GM21447 (cell line): ENCODE measurements around the gene KCNN1.
"Not testable (repeated sequence)": the region's sequence is repeated elsewhere in the genome, so short reads cannot be mapped to it uniquely, and the experiment has no call there.

ENCODE experiments used
- ATAC-seq: cut with Tn5 transposase; IDR thresholded peaks from one replicate; pipeline ENCODE4 v1.9.1; 2021; ENCODE audit not compliant: unreplicated experiment

The KCNN1 gene

DNA sequence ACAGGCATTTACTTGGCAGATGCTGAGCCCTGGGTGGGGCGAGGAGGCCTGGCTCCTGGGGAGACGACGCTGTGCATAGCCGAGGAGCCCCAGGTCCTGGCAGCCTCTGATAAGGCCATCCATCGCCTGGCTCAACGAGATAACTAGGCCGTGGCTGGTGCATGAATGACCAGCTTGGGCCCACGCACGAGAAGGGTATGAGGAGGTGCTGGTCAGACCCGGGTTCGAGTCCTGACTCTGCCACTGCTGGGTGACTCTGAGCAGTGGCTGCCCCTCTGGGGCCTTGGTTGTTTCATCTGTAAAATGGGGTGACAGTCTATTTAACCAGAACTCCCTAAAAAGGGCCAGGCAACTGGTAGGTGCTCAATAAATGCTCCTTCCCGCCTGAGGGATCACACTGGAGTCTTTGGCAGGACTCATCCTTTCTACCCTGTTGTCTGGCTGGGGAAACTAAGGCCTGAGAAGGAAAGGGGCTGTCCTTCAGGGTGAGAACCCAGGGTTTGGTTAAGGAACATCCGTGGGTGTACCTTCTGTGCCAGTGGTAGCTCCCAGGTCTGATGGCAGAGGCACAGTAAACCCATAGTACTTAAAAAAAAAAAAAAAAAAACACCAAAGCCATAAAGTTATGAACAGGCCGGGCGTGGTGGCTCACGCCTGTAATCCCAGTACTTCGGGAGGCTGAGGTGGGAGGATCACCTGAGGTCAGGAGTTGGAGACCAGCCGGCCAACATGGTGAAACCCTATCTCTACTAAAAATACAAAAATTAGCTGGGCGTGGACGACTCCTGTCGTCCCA, 33.0 kb downstream of the KCNN1 start:
- no peak for ATAC-seq

DNA sequence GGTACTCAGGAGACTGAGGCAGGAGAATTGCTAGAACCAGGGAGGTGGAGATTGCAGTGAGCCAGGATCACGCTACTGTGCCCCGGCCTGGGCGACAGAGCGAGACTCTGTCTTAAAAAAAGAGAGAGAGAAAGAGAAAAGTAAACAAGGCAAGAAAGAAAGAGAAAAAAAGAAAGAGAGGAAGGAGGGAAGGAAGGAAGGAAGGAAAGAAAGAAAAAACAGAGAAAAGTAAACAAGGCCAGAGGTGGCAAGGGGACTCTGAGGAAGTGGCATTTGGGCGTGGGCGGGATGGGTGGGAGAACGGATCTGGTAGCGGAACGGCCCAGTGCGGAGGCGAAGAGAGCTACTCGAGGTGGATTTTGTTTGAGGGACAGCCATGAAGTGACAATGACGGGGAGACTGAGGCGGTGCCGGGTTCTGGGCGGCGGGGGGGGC, 33.6 kb downstream of the KCNN1 start:
- no peak for ATAC-seq

DNA sequence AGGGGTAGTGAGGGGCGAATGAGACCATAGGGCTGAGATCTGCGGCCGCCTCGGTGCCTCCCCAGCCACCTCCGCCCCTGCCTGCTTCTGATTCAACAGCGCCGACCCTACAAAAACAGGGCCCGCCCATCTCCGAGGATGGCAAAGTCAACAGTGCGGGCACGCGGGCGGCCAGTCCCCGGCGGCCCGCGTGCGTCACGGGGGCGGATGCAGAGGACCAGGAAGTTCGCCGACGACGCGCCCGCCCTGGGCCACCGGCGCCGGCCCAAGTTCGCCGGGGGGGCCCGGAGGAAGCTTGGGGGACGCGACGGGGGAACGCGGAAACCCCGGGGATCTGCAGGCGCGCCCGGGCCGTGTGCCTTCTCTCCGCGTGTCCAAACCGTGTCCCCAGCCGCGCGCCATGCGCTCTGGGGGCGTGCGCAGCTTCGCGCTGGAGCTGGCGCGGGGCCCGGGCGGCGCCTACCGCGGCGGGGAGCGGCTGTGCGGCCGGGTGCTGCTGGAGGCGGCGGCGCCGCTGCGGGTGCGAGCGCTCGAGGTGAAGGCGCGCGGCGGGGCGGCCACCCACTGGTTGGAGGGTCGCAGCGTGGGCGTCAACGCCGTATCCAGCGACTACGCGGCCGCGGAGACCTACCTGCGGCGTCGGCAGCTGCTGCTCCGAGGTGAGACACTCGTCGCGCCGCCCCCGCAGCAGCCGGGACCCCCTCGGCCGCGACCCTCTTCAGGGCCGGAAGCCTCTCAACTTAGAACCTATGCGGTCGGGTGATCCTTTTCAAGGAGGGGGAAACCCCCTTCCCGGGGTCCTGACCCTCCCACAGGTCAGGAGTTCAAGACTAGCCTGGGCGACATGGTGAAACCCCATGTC, 34.2 kb downstream of the KCNN1 start:
- ATAC-seq: peak; percentile 59

DNA sequence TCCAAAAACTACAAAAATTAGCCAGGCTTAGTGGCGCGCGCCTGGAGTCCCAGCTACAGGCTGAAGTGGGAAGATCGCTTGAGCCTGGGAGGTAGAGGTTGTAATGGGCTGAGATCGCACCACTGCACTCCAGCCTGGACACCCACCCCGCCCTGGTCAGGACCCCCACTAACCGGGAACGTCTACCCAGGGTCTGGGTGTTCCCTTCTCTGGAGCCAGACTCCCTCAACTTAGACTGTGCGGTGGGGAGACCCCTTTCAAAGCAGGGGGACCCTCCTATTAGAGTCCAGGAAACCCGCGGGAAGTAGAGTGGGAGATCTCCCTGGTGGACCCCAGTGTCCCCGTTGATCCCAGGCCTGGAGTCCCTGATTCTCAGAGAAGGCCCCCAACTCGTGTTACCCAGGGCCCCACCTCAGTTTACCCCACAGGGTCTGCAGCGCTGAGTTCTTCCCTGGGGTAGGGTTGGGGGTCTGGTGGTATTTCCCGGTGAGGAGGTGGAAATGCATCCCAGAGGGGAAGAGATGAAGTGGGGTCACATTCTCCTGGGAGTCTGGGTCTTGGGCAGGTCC, 35.0 kb downstream of the KCNN1 start:
- no peak for ATAC-seq

DNA sequence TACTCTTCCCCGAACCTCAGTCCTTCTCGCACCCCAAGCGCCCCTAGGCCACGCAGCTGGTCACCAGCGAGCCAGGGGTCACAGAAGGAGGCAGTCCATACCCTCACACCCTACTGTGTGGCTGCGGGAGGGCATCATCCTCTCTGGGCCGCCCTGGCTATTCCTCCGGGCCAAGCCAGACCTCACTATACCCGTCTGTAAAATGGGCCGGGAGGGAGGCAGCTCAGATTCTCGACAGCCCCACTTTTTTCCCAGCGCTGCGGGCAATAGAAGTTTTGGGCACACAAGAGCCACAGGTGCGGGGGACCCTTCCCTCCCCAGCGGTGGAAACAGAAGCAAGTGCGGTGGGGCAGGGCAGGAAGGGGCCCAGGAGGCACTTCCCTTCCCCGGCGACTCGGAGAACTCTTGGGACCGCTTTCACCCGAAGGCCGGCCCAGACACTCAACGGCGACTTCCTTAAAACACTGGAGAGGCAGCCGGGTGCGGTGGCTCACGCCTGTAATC, 35.5 kb downstream of the KCNN1 start:
- no peak for ATAC-seq

DNA sequence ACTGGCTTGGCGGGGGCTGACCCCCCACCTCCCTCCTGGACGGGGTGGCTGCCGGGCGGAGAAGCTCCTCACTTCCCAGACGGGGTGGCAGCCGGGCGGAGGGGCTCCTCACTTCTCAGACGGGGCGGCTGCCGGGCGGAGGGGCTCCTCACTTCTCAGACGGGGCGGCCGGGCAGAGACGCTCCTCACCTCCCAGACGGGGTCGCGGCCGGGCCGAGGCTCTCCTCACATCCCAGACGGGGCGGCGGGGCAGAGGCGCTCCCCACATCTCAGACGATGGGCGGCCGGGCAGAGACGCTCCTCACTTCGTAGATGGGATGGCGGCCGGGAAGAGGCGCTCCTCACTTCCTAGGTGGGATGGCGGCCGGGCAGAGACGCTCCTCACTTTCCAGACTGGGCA, 38.8 kb downstream of the KCNN1 start:
- not testable (repeated sequence) for ATAC-seq

DNA sequence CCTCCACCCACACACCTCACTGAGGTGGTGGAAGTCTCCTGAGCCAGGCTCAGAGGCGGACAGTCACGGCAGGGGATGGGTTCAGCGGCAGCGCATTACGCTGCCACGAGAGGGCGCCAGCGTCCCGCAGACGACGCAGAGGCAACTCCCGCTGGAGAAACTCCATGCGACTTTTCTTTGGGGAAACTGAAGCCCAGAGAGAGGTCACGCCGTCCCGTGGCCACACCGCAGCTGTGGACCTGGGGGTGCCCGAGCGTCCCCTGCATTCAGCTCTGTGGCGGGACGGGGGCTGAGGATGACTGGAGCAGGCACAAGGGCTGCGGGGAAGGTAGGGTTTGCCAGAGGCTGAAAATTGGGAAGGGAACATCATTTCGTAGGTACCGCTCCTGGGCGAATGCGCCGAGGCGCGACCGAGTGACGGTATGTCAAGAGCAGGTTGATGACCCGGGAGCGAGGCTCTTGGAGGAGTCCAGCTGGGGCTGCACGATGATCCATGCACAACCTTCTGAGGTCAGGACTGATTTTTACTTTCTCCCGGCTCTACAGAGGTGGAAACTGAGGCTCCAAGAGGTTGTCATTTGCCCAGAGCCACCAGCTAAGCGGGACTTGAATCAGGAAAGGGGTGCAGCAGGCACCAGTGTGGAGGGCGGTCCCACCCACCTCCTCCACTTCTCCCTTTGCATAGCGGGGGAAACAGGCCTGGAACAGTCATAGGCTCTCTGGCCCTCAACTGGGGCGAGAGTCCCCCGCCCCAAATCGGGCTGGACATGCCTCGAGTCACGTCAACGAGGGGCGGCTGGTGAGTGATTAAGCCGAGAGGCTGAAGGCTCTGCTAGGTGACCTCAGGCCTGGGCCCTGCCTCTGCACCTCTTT, 40.4 kb downstream of the KCNN1 start:
- peak; percentile 48 for ATAC-seq

DNA sequence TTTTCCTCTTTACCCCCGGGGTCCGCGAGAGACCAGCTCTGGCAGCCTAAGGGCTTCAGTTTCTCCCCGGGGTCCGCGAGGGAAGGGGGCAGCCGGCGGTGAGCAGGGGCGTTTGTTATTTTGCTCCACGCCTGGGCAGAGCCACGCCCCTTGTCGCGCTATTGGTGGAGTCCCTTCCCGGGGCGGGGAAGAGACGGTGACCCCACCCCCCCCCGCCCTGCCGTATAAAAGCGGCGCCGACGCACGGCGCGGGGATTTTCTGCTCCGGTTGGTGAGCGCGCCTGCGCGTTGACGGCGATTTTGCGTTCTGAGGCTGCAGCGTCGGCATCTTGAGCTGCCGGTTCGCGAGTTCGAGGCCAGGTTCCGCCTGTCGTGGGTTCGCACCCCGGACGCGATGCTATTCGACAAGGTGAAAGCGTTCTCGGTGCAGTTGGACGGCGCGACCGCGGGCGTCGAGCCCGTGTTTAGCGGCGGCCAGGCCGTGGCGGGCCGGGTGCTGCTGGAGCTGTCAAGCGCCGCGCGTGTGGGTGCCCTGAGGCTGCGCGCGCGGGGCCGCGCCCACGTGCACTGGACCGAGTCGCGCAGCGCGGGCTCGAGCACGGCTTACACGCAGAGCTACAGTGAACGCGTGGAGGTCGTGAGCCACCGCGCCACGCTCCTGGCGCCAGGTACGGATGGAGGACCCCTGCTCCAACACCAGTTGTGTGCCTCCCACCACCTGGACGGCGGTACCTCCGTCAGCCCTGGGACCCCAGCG, 41.2 kb downstream of the KCNN1 start, which contains the start of gene ARRDC2:
TSS of gene ARRDC2 (plus strand) at position 254 of the 757 bp plus-strand sequence. CDS start at position 395, 141 bp downstream.
- peak; percentile 42 for ATAC-seq

DNA sequence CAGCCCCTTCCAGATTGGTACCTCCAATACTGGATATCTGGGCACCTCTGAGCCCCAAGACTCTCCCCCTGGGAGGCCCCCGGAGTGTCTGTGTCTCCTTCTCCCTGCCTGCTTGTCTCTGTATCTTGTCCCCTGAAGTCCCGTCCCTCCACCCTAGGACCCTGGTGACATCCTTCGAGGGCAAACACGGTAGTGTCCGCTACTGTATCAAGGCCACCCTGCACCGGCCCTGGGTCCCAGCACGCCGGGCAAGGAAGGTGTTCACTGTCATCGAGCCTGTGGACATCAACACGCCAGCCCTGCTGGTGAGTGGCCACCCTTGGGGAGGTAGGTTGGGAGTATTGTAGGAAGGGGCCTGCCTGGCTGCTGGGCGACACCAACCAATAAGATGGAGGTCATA, 41.9 kb downstream of the KCNN1 start:
- ATAC-seq: no peak

DNA sequence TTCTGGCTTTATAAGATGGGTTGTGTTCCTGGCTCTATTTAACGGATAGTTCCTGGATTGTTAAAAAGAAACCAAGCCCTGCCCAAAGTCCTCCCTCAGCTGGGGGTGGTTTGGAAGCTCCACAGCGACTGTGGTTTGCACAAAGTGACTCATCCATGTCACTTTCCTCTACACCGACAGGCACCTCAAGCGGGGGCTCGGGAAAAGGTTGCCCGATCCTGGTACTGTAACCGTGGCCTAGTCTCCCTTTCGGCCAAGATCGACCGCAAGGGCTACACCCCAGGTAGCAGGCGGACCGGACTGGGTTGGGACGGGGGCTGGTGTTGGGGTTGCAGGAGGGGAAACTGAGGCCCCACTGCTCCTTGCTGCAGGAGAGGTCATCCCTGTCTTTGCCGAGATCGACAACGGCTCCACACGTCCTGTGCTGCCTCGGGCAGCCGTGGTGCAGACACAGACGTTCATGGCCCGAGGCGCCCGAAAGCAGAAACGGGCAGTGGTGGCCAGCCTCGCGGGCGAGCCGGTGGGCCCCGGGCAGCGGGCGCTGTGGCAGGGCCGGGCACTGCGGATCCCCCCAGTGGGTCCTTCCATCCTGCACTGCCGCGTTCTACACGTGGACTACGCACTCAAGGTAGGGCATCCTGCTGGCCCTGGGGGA, 42.6 kb downstream of the KCNN1 start:
- no peak for ATAC-seq

DNA sequence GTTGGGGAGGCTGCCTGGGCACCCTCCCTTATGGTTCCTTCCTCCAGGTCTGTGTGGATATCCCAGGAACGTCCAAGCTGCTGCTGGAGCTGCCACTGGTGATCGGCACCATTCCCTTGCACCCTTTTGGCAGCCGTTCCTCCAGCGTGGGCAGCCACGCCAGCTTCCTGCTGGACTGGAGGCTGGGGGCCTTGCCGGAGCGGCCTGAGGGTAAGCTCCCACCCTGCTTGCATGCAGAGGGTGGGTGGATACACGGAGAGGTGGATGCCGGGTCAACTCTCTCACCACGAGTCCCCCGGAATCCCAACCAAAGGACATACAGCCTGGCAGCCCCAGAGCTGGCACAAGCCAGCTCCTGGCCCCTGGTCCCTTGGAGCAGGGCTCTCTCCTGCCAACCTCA, 43.2 kb downstream of the KCNN1 start:
- no peak for ATAC-seq

DNA sequence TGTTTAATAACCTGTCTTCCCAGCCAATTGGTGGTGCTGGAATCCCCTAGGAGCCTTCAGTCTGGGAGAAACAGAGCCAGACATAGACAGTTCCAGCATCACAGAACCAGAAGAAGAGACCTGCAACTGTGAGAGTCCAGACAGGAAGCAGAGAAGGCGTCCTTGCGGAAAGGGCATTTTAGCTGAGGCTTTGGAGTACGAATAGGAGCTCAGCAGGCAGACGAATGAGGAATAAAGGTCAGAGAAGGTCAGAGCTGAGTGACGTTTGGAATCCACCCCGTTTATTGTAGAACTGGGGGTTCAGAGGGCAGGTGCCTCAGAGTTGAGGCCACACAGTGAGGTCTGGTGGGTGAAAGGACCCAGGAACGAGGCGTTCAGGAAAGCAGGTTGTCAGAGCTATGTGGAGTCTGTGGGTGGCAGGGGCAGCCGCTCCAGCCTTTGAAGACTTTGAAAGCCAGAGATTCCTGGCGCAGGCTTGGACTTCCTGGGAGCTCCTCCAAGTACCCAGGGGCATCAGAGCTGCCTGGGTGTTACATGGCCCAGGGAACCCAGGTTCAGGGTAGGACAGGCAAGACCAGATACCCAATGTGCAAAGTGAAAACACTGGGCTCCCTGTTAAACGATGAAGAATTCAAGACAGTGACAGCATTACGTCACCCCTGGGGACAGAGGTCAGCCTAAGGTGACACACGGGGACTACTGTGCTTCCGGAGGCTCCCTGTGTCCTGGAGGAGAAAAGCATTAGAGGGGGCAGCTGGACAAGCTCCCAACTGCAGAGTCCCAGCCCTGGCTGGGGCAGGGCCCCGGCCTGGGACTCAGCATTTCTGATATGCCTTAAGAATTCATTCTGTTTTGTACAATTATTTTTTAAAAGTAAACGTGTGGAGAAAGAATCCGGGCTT, 46.6 kb downstream of the KCNN1 start:
- ATAC-seq: no peak

DNA sequence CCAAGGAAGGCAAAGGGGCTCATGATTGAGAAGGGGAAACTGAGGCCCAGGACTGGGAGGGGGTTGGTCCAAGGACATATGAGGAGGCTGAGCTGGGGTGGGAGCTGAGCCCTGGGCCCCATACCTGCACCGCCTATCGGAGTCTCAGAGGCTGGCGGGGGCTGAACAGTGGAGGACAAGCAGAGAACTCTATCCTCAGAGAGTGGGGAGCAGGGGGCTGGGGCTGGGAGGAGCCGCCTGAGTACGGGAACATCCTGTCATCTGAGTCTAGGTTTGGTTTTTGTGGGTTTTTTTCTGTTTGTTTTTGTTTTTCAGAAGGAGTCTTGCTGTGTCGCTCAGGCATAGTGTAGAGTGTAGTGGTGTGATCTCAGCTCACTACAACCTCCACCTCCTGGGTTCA, 47.3 kb downstream of the KCNN1 start:
- ATAC-seq: no peak

DNA sequence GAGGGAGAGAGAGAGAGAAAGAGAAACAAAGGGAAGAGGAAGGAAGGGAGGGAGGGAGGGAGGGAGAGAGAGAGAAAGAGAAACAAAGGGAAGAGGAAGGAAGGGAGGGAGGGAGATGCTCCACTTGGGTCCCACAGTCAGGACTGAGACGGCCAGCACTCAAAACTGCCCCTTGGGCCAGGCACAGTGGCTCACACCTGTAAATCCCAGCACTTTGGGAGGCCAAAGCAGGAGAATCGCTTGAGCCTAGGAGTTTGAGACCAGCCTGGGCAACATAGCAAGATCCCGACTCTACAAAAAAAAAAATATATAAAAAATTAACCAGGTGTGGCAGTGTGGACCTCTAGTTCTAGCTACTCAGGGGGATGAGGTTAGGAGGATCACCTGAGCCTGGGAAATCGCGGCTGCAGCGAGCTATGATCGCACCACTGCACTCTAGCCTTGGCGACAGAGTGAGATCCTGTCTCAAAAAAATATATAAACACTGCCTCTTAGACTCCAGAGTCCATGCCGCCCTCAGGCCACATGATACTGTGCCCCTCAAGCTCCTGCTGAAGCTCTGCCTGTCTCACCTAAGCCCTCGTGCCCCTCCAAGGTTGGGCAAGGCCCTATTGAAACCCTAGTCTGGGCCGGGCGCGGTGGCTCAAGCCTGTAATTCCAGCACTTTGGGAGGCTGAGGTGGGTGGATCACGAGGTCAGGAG, 49.5 kb downstream of the KCNN1 start:
- no peak for ATAC-seq

DNA sequence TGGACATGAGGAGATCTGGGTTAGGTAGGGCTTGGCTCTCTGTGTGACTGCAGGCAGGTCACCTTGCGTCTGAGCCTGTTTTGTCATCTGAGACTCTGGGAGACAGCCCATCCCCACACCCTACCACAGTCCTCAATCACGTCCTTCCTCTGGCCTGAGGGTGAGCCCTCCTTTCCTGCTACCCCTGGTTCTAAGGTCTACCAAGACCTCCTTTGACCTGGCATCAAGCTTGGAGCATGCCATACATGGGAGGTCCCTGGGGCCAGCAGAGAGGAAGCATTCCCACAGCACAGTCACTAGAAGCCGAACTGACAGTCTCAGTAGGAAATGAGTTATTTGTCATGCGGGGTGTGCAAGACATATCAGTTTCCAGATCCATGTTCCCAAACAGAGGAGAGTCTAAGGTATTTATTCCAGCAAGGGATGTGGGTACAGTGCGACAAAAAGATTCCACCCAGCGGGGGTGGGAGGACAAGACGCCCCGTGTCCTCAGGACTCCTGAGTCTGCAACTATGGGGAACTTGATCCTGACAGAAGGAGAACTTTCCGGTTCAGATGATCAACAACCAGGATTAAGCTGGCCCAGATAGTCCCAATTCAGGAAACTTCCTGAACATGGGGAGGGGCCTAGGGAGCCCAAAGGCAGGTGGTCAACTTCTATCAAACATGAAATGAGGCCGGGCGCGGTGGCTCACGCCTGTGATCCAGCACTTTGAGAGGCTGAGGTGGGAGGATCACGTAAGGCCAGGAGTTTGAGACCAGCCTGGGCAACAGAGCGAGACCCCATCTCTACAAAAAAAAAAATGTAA, 50.6 kb downstream of the KCNN1 start:
- ATAC-seq: no peak

DNA sequence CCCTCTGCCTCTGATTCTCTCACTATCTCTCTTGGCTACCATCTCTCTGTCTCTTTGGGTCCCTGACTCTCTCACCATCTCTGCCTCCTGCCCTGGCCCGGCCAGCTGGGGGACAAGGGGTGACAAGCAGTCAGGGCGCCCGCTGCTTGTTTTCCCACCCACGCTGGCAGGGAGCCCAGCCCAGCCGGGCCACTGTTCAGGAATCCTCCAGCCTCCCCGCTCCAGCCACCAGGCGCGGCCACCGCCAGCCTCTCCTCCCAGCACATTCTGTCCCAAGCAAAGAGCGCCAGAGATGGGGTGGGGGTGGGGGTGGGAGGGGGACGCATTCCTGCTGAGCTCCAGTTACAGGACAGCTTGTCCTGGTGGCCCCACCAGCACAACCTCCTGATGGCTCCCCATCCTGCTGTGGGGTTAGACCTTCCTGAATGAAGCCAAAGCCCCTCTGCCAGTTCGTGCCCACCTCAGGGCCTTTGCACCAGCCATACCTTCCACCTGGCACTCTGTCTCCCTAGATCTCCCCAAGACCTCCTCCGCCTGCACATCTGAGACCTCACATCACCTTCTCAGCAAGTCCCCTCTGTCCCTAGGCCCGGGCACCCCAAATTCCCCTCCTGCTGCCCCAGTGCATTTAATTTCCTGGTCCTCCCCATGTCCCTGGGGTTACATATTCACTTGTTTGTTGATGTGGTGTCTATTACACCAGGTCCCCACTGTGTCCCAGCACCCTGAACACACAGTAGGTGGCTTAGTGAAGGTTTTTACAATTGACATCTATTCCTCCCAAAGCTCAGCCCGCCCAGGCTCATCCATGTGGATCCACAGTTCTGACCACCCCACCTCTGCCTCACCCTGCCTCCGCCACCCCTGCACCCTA, 53.5 kb downstream of the KCNN1 start:
- no peak for ATAC-seq
